HG02981 (cell line): Measurements from ENCODE around the gene JAKMIP1.
"Not testable (repeated sequence)": the region's sequence is repeated elsewhere in the genome, so short reads cannot be mapped to it uniquely, and the experiment has no call there.

Experiments
- ATAC-seq: cut with Tn5 transposase; IDR thresholded peaks from one replicate; pipeline ENCODE4 v1.9.1; 2021; ENCODE audit warnings: mild to moderate bottlenecking, moderate library complexity; ENCODE audit not compliant: unreplicated experiment

Gene JAKMIP1

DNA sequence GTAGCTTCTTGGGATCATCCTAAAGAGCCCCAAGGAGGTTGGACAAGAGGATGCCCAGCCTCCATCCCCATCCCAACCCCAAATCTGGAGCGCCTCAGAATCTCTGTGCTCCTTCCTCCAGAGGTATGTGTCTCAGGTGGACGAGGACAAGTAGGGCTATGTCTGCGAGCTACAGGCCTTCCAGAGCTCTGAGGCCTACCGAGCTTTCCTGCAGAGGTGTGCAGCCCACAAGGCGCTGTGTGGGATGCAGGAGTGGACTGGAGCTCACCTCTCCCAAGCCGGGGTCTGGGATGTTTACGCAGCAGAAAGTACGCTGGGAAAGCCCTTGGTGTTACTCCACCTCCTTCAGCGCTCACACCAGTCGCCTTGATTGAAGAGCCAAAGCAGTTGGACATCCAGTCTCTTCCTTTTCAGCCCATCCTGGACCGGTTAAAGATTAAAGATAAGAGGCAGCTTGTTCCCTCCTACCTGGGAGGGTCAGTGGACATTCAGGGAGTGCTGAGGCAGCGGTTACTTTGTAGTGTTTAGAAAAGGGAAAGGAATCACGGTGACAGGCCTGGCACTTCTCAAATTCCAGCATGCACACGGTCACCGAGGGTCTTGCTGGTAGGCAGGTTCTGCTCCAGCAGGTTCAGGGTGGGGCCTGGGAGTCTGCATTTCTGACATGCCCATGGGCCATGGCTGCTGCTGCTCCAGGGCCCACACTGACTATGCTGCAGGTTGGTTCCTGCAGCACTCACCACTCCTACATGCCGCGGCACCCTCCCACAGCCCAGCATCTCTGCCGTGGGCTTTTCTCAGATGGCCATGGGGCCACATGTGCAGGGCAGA, 29.5 kb upstream of the JAKMIP1 start:
- ATAC-seq: no peak

DNA sequence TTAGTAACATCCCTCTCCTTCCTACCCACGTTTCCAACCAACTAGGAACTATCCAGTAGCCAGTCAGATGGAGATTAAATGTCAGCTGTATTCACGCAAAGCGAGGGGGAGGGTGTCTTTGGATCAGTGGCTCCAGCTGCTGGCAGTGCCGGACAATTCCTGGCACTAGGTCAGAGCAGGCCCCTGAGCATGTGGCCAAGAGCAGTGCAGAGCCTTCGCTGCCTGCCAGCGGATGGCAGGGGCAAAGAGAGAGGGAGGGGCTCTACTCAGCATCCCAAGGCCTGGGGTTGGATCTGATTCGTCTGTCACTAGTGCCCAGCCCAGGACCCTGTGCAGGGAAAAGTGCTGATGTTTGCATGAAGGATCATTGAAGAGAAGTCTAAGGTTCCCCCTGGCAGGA, 28.7 kb upstream of the JAKMIP1 start:
- no peak for ATAC-seq

DNA sequence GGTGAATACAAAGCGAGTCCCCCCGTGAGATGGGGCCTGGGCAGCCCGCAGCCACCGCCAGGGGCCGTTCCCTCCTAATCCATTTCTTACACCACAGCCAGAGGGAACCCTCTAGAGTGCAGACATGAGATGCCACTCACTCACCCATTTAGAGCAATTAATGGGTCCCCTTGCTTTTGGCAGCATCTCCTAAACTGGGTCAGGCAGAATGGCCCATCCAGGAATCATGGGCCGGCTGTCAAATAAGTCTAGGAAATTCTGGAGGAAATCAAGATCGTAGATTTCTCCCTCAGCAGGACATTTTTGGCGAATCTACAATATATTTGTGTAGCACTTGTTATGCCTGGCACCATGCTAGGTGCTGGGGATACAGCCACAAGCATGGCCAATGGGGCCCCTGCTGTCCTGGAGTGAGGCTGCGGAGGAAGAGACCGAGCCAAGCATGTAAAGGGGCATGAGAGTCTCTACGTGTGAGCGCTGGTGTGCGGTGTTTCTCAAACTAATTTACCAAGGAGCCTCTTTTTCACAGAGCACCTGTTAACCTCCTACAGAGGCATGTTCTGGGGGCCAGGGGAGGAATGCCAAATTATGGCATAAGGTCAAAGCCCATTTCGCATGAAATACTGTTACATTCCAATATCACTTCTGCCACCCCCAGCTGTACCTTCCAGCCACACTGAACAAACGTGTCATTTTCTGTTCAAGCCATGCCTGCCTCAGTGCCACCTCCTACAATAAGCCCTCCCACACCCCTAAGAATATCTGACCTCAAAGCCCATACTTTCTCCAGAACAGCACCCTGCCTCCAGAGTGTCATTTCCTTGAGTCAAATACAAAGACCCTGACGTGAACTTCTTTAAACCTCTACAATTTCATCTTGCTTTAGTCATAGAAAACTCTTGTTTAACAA, 28.1 kb upstream of the JAKMIP1 start:
- no peak for ATAC-seq

DNA sequence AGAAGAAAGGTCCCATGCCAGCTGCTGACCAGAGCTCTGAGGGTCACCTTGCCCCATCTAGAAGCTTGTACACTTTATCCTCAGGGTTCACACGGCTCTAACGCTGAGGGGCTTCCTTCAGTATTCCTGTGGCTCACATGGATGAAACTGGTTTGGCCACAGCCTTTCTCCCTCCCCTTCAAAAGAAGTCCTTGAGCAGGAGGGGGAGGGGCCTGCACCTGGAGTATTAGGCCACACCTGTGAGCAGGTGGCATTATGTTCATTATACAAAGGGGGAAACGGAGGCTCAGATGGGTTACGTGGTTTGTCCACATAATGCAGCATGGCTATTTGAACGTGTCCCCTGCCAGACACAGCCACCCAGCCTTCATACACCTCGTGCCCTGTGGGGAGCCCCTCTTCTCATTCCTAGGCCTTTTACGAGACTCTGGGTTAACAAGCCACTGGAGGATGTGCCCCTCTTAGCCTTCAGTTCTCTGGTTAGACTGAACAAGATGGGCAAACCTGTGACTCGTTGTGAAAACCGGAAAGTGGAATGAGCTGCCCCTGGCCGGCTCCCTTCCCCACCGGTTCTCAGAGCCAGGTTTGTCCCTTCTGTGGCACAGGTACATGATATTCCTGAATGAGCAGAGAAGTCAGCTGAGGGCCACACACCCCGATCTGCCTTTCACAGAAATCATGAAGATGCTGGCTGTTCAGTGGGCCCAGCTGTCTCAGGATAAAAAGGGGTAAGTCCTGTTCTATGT, 27.2 kb upstream of the JAKMIP1 start:
- ATAC-seq: no peak

DNA sequence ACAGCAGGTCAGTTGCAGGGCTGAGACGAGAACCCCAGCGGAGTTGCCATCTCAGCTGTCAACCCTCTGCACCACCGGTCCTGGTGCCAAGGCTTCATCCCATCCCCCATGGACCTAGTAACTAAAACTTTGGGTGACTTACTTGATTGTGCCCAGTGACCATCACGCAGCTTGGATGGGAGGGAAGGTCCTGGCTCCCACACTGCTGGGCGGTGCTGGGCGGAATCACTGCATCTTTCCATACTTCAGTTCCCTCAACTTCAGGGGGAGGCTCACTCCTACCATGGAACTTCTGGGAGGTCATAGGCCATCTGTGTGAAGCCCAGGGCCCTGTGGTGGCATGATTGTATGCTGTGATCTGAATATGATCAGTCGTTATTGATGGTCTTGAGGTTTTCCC, 26.2 kb upstream of the JAKMIP1 start:
- no peak for ATAC-seq

DNA sequence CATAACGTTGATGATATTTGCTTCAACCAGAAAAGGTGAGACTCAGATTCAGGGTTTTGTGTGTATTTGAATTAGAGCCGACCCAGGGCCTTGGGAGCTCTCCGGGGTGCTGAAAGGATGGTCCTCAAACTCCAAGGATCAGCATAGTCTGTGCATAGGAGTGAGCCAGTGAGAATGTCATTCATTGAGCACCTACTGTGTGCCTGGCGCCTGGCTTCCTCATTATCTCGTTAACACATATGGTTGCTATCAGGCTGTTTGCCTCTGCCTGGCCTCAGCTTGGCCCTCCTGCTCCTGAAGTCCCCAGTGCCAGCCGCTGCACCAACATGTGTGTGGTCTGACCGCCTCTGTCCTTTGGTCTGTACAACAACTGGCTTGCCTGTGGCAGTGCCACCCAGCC, 25.1 kb upstream of the JAKMIP1 start:
- ATAC-seq: no peak

DNA sequence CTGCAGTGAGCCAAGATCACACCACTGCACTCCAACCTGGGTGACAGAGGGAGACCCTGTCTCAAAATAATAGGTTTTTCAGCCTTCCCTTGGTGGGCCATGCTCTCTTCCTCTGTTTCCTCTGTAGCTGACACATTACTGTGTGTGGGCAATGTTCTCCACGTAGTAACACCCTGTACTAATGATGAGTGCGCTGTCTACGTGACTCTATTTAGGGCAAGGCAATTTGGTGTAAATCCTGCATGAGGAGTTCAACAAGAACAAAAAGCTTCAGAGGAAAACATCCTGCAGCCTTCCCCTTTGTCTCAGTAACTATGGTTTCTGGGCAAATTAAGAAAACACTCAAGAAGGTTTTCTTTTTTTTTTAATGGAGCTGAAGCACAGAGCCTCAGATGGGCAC, 24.4 kb upstream of the JAKMIP1 start:
- ATAC-seq: no peak

DNA sequence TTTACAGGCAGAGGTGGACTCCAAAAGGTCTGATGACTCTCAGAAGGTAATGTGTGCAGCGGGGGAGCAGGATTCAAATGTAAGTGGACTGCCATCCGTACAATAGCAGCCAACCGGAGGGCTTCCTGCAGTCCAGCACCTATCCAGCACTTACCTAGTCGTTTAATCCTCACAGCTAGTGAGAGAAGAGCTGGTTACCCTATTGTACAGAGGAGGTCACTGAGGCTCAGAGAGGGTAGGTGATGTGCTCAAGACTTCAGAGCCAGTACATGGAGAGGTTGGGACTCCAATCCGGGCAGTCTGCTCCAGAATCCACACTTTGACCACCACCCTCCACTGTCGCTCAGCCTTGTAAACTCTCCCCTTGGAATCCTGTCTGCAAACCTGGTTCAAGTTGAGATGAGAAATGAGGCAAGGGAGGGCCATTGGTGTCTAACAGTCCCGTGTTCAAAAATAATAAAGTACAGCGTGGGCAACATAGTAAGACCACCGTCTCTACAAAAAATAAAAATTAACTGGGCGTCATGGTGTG, 22.5 kb upstream of the JAKMIP1 start:
- ATAC-seq: no peak

DNA sequence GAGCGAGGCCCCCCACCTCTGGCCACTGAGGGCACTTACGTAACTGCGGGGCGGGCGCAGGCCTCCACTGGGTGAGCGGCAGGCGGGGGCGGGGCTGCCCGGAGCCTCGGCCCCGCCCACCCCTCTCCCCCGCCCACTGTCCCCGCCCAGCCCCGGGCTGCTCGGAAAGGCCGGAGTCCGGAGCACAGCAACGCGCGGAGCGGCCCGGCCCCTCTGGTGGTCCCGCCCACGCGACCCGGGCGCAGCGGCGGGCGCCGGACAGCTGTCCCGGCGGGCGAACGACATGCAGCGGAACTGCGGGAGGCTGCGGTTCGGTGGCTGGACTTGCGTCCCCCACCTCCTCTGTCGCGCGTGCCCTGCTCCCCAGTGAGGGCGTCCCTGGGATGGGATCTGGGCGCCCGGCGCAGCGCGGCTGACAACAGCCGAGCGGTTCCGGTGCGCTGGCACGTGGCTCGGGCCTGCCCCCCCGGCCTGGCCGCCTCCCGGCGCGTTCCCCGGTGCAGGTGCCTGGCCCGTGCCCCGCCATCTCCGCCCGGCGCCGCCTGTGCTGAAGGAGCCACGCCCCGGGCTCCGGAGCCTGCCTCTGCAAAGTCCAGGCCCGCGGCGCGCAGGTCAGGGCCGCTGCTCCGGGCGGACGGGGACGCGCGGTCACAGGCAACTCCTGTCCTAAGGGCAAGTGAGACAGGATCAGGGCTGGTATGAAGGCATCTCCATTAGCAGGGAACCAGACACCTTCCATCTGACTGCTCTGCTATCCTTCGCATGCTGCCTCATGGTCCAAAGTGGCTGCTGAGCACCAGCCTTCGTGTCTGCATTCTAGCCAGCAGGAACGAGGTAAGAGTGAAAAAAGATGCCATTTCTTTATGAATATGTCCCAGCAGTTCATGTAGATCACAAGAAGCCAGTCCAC, 21.8 kb upstream of the JAKMIP1 start:
- no peak for ATAC-seq

DNA sequence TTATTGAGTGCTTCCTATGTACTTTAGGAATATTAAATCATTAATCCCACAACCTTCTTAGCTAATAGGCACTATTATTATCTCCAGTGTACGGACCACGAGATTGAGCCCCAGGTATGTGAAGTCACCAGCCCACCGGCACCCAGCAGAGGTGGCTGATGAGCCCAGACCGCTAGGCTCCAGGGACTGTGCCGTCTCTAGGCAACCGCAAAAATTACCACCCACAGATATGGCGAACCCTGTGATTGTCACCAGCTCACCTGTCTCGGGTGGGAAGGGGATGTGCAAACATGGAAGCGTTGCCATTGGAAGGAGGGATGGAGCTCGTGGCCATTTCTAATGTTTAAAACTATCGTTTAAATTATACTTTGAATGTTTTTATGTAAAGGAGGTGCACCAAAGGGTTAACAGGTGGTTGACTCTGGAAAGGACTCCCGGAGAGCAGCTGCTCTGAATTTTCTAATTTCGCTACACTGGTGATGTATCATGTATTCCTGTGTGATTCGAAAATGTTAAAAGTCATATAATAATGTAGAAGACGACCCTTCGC, 21.0 kb upstream of the JAKMIP1 start:
- ATAC-seq: no peak

DNA sequence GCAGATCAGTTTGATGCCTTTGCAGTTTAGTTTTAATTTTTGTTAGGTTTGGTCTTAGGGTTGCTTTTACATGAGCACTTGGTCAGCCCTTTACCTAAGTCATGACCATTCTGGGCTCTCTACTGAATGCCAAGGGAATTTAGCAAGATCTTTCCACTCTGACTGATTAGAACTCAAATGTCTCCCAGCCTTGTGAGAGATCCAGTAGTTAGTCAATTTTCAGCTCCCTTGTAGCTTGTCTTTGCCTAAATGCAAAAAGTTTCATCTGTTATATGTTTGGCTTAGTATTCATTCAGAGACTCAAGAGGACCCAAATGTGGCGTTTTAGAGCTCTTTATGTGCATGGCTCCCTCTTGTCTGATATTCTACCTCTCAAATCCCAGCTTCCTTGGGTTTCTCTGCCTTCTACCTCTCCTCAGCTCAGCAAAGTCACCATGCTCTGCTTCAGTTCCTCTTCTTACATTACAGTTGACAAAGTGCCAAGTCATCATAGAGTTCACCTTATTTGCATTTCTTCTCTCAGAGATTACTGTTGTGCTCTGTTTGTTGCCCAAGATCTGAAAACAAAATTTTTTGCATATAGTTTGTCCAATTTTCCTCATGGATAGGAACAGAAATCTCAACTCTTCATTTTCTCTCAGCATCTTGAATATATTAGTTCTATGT, 17.5 kb upstream of the JAKMIP1 start:
- ATAC-seq: no peak

DNA sequence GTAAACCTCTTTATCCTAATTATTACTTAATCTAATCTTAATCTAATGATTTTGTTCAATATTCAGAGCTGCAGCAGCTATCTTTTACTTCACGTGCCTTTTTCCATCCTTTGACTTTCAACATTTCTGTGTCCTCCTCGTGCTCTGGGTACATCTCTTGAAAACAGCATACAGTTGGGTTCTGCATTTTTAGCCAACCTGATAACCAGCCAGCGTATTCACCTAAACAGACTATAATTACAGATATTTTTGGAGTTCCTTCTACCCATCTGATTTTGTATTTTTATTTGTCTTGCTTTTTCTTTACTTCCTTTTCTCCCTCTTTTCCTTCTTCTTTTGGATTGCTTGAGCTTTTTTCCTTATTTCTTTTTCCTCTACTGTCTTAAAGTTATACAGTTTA, 16.2 kb upstream of the JAKMIP1 start:
- ATAC-seq: no peak

DNA sequence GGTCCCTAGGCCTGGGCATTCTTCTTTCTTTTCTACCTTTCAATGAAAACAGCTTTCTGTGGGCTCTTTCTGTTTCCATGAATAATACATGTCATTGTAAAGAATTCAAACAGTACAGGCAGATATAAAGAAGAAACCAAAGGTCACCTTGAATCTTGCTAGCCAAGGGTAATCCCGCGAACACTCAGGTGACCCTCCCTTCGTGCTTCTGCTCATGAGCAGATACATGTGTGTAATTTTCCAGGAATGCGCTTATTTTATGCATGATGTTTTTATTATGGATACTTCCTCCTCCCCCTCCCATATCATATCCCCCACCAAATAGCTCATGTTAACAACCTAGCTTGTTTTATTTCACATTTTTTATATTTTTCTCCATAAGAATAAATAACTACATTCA, 9.6 kb upstream of the JAKMIP1 start:
- ATAC-seq: no peak

DNA sequence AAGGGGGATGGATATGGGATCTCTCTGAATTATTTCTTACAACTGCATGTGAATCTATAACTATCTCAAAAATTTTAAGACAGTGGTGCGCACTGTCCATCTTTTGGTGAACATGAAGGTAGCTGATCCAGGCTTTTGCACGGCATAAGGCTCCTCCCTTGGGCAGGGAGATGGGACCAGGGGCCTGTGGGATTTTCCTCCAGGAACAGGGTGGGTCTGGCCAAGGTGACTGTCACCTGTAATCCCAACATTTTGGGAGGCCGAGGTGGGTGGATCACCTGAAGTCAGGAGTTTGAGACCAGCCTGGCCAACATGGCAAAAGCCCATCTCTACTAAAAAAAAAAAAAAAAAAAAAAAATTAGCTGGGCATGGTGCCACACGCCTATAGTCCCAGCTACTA, 8.9 kb upstream of the JAKMIP1 start:
- not testable (repeated sequence) for ATAC-seq

DNA sequence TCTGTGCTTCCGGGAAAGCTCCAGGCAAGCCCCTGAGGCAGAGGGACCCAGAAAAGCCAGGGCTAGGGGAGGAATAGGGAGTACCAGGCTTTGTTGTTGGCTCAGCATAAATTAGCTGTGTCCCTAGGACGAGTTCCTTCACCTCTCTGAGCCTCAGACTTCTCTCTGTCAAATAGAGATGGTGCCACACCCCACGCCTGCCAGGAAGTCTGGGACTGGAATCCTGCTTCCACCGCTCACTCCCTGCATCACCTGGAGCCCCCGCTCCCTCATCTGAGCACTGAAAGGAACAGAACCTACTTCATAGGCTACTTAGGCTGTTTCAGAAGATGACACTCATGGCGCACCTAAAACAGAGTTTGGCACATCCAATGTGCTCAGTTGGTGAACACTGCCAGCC, 8.1 kb upstream of the JAKMIP1 start:
- ATAC-seq: no peak

DNA sequence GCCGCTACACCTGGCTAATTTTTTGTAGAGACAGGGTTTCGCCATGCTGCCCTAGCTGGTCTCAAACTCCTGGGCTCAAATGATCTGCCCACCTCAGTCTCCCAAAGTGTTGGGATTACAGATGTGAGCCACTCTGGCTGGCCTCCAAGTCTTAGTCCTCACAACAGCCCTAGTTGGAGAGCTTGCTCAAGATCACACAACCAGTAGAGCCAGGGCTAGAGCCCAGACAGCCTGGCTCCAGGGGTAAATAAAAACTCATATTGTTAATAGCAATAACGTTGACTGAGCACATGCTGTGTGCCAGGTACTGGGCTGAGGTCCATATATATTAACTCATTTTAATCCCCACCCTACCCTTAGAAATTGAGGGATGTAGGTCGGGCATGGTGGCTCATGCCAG, 7.3 kb upstream of the JAKMIP1 start:
- ATAC-seq: no peak

DNA sequence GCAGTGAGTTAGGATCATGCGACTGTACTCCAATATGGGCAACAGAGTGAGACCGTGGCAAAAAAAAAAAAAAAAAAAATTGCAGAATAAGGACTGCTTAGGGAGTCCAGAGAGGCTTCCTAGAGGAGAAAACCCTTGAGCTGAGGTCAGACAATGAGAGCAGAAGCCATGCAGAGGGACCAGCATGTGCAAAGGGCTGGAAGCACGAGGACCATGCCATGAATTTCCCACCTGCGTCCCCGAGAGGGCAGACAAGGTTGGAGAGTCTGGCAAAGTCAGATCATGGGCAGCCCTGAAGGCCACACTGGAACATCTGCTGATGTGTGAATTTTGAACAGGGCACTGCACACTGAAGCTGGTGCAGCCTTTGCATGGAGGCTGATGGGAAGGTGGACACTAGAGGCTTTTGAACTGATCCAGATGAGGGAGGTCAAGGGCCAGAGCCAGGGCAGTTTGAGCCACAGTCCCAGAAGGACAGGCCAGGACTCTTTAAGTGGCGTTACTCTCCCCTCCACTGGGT, 6.5 kb upstream of the JAKMIP1 start:
- no peak for ATAC-seq

DNA sequence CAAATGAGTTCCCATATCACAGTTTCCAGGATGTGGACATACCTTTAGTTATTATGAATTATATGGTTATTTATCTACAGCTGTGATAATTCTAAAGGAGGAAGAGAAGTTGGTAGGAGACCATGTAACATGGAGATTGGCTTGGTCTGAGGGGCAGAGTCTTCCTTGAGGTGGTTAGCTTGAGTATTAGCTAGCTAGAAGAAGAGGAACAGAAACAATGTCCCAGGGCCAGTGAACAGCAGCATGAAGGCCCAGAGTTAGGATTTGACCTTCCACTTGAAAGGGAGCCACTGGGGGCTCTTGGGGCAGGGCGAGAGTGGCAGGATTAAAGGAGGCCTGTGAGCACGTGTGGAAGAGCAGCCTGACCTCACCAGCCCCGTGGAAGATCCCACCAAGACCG, 5.6 kb upstream of the JAKMIP1 start:
- no peak for ATAC-seq

DNA sequence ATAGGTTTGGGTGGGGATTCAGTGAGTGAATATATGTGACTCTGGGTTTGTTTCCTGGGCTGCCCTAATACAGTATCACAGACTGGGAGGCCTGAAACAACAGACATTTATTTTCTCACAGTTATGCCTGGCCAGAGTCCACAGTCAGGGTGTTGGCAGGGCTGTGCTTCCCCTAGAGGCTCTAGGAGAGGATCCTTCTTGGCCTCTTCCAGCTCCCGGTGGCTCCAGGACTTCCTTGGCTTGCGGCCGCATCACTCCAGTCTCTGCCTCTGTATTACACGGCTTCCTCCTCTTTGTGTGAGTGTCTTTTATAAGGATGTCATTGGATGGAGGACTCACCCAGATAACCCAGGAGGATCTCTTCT, 5.2 kb upstream of the JAKMIP1 start:
- ATAC-seq: no peak
